ENCODE measurements around the gene TSNAXIP1. TPM values are rescaled to one million over a fixed set of nuclear protein-coding genes. Genes with fewer than 3 reads are reported as not detected.

The TSNAXIP1 gene
- total RNA-seq, 1 donor from 2014 or later: 4.8 TPM

DNA sequence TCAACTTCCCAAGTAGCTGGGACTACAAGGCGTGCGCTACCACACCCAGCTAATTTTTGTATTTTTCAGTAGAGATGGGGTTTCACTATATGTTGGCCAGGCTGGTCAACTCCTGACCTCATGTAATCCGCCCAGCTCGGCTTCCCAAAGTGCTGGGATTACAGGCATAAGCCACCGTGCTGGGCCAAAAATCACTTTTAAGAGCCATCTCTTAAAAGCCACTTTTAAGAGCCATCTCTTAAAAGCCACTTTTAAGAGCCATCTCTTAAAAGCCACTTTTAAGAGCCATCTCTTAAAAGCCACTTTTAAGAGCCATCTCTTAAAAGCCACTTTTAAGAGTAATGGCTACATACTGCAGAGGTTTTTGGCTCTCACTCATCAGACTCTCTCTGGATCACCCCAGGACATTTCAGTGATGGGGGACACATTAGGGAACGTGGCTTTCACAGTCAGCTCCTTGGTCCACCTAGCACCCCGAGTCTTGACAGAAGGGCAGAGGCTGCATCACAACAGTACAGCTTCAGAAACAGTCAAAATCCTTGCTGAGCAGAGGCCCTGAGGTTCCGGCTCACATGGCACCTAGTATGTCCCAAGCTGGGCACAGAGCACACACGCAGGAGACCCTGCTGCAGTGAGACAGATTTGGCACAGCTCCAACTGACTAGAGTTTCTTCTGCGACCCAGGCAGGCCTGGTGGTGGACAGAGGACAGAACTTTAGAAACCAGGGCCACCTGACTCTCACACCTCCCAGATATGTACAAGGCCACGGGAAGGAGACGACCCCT, 23.9 kb upstream of the TSNAXIP1 start:
- no peak for DNase-seq (ENCODE audit: low read depth)

DNA sequence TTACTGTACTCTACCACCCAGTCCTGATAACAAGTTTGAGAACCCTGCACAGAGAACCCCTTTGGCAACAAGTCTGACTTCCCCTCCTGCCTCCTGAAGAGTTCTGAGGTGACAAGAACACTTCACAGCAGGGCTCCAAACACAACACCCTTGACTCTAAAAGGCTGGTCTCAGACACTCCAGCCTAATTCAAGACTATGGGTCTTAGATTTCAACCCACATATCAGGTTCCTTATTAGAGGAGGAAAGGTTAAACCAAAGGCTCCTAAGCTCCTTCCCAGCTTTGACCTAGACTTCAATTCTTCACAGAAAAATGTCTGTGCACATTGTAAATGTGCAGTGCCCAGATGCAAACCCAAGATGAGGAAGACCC, 23.4 kb upstream of the TSNAXIP1 start:
- no peak for DNase-seq (ENCODE audit: low read depth)

DNA sequence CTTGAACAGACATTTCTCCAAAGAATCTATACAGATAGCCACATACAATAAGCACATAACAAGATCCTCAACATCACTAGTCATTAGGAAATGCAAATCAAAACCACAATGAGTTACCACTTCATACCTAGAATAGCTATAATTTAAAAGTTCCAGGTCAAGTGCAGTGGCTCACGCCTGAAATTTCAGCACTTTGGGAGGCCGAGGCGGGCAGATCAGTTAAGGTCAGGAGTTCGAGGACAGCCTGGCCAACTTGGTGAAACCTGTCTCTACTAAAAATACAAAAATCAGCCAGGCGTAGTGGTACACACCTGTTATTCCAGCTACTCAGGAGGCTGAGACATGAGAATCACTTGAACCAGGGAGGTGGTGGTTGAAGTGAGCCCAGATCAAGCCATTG, 20.2 kb upstream of the TSNAXIP1 start:
- no peak for DNase-seq (ENCODE audit: low read depth)

DNA sequence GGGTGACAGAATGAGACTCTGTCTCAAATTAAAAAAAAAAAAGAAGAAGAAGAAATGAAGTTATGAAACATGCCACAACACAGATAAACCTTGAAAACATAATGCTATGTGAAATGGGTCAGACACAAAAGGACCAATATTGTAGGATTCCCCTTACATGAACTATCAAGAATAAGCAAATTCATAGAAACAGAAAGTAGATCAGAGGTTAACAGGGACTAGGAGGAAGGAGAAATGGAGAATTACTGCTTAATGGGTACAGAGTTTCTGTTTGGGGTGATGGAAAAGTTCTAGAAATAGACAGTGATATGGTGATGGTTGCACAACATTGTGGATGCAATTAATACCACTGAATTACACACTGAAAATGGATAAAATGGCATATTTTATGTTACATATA, 16.6 kb upstream of the TSNAXIP1 start:
- no peak for DNase-seq (ENCODE audit: low read depth)

DNA sequence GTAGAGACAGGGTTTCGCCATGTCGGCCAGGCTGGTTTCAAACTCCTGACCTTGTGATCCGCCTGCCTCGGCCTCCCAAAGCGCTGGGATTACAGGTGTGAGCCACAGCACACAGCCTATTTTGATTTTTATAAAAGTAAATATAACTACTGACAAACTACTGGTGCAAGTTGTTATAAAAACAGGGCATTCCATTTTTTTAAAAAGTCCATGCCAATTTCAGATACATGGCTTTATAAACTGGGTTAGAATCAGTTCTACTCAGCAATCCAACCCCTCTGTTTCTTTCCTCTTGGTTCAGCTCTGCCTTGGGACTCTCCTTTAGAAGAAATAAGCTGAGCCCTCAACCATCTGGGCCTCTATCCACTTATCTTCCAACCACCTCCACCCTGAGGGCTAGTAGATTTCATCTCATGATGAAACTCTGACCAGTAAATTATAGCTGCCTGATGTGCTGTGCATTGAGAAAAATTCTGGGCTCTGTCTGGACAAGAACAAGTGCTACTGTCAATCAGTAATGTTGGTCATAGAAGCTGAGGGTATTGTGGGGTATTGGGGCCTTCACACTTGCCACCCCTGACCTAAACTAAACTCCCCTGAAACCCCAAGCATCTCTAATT, 10.5 kb upstream of the TSNAXIP1 start:
- DNase-seq (ENCODE audit: low read depth): no peak

DNA sequence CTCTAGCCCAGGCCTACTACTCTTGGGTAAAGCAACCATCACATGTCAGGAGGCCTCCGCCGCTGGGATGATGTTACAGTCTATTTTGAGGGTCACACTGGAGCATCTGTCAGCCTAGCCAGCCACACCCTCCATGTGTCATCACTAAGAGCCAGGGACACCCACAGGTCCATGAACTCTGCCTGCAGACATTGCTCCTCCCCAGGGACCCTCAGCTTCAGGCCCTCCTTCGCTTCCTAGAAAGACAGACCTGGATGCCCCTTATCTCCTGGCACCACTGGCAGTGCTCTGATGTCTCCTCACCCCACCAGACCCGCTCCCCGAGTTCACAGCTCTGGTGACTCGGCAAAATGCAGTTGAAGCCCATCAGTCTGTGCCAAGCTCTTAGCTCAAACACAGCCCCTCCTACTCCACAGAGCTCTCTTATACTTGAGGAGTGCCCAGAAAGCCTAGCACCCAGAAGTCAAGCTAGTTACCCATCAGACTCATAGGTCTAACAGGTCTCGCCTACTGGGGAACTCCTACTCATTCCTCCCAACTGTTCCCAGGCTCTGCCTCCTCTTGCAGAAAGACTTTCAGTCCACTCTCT, 6.3 kb upstream of the TSNAXIP1 start:
- no peak for DNase-seq (ENCODE audit: low read depth)

DNA sequence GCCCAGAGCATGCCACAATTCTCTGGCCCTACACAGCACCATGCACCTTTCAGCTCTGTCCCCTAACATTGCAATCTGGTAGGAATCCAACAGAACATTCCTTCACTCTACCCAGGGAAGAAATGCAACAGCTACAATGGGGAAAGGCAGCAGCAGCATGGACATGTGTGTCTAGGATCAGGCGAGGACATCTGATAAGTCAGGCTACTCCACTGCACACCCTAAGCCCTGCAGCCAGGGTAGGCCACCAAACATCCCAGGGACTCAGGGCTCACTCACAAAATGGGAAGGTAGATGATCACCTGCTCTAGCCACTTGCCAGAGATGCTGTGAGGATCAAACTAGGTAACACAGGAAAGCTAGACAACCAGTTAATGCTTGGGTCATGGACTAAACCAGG, 5.4 kb upstream of the TSNAXIP1 start:
- no peak for DNase-seq (ENCODE audit: low read depth)

DNA sequence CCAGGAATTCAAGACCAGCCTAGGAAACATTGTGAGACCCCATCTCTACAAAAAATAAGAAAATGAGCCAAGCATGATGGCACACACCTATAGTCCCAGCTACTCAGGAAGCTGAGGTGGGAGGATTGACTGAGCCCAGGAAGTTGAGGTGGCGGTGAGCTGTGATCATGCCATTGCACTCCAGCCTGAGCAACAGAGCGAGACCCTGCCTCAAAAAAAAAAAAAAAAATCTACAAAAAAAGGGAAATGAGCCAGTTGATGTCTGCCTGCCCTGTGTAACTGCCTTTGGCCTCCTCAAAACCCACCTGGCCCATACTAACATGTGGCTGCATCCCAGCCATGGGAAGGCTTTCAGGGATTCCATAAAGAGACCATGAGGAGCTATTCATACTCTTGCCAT, 4.8 kb upstream of the TSNAXIP1 start:
- no peak for DNase-seq (ENCODE audit: low read depth)

DNA sequence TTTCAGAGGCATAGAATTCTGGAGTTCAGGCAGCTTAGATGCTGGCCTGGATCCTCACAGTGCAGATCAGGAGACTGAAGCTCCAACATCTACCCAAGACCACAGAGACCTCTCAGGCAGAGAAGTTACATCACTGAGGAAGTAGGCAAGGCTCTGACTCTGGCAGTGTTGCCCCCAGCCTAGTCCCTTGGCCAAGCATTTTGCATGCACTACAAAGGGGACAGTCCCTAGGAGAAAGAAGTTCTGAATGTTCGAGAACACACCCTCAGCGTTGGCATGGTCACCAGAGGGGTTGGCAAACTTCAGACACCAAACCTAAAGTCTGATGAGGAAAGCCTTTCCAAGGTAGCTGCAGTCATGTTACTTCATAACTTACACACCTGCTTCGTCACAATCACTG, 2.8 kb upstream of the TSNAXIP1 start:
- DNase-seq (ENCODE audit: low read depth): no peak

DNA sequence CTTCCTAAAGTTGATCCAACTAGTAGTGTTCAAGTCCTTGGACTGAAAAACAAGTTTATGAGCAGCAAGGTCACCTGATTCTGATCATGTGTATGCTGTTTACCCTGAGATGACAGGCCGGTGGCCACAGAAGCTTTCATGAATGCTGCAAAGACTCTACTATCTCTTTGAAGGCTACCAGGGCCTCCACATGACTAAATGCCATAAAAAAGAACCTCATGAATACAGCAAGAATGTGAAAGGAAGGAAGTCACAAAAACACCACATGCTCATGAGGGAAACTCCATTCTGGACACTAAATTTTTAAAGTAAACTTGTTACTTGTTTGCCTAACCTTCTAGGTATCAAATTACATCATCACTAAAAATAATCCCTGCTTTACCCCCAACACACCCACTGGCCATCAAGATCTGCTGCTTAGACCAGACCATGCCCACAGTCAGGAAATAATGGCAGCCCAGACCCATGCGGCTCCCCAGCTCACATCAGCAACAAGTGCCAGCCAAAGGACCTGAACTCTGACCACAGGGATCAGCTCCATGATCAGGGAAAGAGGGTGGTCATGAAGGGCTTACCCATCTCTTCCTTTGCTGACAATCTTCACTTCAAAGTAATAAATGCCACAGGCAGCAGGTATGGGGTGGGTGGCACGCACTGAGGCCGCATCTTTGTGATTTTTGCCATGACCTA, 1.7 kb upstream of the TSNAXIP1 start:
- DNase-seq (ENCODE audit: low read depth): peak; percentile 18

DNA sequence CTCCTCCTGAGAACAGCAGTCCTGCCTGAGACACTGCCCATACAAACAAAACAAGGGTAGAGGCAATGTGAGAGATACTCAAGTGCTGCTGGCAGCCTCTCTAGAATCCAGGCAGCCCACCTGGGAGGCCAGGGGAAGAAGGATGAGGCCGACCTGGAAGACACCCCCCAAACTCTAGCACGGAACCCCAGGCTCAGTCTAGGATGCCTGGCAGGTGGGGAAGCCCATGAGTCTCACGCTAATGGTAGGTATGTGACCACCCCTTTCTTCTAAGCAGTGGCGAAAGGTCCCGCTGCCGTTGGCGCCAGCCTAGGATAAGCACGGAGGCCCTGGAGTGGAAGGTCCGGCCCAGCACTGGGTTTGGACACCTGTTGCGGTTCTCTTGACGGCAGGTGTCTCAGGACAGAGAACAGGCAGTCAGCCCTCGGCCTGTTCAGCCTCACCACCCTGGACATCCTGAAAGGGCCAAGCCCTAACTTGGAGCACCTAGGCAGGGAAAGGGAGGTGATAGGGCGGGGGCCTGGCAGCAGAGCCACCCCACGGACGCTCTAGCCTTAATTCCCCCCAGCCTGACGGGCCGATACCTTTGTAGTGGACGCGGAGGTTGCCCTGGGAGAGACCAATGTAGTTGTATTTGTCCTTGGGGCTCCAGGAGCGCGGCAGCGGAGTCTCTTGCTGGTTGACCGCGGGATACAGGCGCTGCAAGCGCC, 816 bp upstream of the TSNAXIP1 start:
- no peak for DNase-seq (ENCODE audit: low read depth)

DNA sequence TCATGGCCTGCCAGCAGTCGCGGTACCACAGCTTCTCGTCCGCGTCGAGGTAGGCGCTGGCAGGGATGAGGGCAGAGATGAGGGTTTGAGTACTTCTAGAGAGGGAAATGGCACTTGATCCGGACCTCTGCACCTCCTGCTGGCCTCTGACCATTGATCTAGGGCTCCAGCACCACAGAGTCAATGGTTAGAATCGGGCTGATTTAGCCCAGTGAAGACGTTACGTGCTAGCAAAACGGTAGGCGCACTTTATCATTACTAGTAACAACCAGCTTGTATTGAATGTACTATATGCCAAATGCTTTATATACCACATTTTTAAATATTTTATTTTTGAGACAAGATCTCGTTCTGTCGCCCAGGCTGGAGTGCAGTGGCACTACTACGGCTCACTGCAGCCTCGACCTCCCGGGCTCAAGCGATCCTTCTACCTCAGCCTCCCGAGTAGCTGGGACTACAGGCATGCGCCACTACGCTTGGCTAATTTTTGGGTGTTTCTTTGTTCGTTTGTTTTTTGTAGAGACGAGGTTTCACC, 526 bp downstream of the TSNAXIP1 start:
- no peak for DNase-seq (ENCODE audit: low read depth)

DNA sequence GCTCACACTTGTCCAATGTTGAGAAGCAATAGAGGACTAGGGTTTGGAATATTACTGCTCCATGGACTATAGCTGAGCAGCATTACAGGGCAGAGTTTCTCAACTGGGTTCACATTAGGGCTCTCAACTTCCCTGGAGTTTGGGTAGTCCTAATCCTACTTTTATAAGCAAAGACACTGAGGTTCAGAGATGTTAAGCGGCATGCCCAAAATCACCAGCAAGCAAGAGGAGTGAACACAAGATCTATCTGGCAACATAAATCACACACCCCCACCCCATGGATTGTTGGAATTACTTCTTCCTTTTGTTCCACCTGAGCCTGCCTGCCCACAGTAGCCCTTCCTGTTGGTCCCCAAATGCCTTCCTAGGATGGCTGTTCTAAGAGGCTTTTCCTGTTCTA, 5.2 kb downstream of the TSNAXIP1 start:
- DNase-seq (ENCODE audit: low read depth): no peak

DNA sequence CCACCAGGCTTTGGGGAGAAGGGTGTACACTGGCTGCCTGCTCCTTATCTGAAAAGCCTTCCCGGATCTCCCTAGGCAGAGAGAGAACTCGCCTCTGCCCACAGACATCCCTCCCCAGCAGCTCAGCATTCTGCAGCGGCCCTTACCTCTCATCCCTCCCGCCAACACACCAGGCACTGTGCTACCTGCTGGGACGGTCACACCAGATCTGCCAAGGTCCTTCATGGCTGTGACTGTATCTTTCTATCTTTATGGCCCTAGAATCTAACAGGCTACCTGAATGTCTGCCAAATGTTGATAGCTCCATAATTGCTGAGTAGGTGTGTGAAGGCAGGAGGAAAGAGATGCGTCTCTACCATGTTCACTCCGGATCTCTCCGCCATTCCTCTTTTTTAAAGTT, 7.9 kb downstream of the TSNAXIP1 start:
- DNase-seq (ENCODE audit: low read depth): no peak

DNA sequence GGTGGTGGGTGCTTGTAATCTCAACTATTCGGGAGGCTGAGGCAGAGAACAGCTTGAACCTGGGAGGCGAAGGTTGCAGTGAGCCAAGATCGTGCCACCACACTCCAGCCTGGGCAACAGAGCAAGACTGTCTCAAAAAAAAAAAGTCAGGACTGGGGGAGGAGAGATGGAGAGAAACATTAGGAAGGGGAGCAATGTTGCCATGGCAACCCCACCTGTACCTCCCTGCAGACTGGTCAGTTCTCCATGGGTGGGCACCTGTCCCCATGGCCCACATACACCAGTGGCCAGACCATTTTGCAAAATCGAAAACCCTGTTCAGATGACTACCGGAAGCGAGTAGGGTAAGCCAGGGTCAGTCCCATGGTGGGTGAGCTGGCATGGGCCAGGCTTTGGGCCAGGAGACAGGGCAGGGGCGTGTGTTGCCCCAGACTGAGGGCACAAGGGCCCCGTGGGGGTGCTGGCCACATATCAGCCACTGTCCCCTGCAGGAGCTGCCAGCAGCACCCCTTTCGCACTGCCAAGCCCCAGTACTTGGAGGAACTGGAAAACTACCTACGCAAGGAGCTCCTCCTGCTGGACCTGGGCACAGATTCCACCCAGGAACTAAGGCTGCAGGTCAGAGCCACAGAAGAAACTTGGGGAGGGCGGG, 14.0 kb downstream of the TSNAXIP1 start:
- DNase-seq (ENCODE audit: low read depth): no peak

DNA sequence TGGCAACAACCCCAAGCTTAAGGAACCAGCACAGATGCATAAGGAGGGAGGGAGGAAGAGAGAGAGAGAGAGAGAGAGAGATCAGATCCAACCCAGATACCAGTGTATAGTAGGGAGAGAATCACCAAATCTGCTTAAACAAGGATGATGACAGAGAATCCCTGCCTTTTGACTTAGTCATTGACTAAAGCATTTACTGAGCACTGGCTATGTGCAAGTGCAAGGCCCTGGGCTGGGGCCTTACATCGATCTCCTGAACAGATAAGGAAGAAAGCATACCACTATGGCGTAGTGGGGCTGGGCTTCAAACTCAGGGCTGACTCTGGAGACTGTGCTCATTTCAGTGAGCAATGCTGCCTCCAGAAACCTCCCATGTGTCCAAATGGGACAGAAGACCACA, 15.8 kb downstream of the TSNAXIP1 start:
- DNase-seq (ENCODE audit: low read depth): no peak

DNA sequence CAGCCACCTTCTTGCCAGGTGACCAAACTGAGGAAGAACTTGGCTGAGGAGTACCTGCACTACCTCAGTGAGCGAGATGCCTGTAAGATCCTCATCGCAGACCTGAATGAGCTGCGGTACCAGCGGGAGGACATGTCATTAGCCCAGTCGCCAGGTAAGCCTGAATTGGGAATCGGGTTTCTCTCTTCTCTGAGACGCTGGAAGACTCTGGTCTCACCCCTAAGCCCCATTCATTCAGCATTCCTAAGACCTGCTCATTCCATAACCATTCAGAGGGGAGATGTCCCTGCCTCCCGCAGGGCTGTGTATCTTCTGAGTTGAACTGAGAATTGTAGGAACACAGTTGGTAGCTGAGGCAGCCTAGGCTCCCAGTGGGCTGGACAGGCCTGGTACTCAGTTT, 18.4 kb downstream of the TSNAXIP1 start:
- no peak for DNase-seq (ENCODE audit: low read depth)

DNA sequence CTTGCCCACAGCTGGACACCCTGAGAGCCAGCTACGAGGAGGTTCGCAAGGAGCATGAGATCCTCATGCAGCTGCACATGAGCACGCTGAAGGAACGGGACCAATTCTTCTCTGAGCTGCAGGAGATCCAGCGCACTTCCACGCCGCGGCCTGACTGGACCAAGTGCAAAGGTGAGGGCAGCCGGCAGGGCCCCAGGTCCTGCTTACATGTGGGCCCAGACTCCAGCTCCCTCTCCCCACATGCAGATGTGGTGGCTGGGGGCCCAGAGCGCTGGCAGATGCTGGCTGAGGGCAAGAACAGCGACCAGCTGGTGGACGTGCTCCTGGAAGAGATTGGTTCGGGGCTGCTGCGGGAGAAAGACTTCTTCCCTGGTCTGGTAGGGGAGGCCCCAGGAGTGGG, 19.2 kb downstream of the TSNAXIP1 start:
- no peak for DNase-seq (ENCODE audit: low read depth)

DNA sequence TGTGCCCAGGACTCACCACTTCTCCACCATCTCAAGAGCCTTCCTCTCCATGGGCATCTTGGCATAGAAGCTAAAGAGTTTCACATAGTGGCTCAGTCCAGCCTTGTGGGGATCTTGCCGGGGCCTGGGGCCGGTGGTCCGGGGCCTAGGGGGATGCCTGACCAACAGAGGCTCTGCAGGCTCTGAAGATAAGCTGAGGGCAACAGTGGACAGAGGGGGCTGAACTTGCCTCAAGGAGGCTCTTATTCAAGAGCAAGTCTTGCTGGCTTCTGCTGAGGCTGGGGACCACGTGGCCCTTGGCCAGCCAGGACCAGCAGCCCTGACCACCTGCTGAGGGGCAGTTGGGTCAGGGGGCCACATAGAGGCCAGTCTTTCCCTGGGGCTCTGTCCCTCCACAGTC, 22.0 kb downstream of the TSNAXIP1 start:
- DNase-seq (ENCODE audit: low read depth): no peak

DNA sequence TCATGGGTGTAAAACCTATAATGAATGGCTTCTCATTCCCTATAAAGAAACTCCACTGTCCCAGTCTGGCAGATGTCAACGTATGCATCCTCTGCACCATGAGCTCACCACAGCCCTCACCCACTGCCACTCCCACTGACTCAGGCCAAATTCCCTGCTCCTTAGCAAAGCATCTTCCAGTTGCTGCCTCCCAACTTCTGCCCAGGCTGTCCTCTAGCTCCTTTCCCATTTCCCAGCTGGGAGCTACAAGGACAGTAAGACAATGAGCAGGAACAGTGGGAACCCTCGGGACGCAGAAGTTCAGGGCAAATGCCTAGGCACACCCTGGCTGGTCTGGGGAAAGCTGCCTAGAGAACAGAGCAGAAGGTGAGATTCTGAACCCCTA, 26.3 kb downstream of the TSNAXIP1 start:
- DNase-seq (ENCODE audit: low read depth): no peak

All from renal cortical epithelial cell (primary cell).